ENCODE results near the gene TMEM259. TPM values are rescaled to one million over a fixed set of nuclear protein-coding genes. Genes with fewer than 3 reads are reported as not detected.

Gene TMEM259
- total and polyA plus RNA-seq, 2 of the 8 experiments (the other 6 are each of a cell fraction or from before 2014, with no cell fraction given), result 140 to 243 TPM

DNA sequence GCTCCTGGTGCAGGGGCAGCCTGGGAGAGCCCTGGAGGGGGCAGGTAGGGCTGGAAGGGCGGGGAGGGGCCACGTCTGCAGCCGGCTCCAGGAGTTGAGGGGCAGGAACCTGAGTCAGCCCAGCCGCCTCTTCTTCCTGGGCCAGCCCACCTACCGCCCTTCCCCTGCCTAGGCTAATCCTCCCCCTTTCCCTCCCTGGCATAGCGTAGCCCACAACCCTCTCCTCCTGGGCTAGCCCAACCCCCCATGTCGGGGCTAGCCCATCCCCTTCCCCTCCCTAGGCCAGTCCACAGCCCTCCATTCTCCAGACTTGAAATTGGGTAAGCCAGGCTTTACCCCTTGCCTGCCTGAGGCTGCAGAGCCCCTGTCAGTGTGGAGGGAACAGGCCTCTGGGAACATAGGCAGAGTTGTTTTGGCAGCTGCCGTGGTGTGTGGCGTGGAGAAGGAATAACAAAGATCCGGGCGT is 57.4 kb downstream of the TMEM259 start (continued):
- TF ChIP-seq BACH1 (IDR thresholded peaks at IDR 0.05; ENCODE audit: low read length) (no peak), GTF2F1 (IDR thresholded peaks at IDR 0.05; ENCODE audit: borderline replicate concordance, low read depth, low read length) (no peak)

Measured in H1 (cell line).